Prostate gland (tissue), 2 donors: ENCODE measurements around the gene KRTDAP. TPM values are rescaled to one million over a fixed set of nuclear protein-coding genes. Genes with fewer than 3 reads are reported as not detected.

Experiments used
- DNase-seq: peaks from one replicate; pipeline ENCODE4 v3.0.0-alpha.2; 2019; ENCODE audit warnings: low spot score
- H3K27ac ChIP-seq, 2 donors: fragments of 200-600 bp; sonication (generic); 2 replicates each; pipeline ENCODE4 v1.5.1; 2017 to 2019
- H3K27me3 ChIP-seq: fragments of 200-600 bp; sonication (generic); replicated peaks from 2 replicates; pipeline ENCODE4 v1.5.1; 2019; ENCODE audit not compliant: insufficient read depth
- H3K36me3 ChIP-seq, 2 donors: fragments of 200-600 bp; sonication (generic); 1 replicate in 1 of 2; 2 replicates in 1 of 2; pipeline versions ENCODE4 v1.5.1 to v1.8.1; 2017 to 2019
- H3K4me1 ChIP-seq: fragments of 200-600 bp; sonication (generic); replicated peaks from 2 replicates; pipeline ENCODE4 v1.5.1; 2019
- H3K4me3 ChIP-seq, 2 donors: fragments of 200-600 bp; sonication (generic); 2 replicates each; pipeline ENCODE4 v1.5.1; 2017 to 2019
- H3K9me3 ChIP-seq: fragments of 200-600 bp; sonication (generic); 2 replicates; pipeline ENCODE4 v1.5.1; 2017
- POLR2A ChIP-seq: fragments of 450-650 bp; IDR thresholded peaks from one replicate; pipeline ENCODE4 v1.6.1; 2016; ENCODE audit warnings: antibody characterized with exemption, mild to moderate bottlenecking
- POLR2AphosphoS5 ChIP-seq: sonication (generic); formaldehyde crosslinking; IDR thresholded peaks from one replicate; pipeline ENCODE4 v1.6.1; 2017; ENCODE audit warnings: antibody characterized with exemption
- WGBS: methylation state at CpG from one replicate; pipeline ENCODE4 v1.1.5; 2018; 5-methylcytosine and 5-hydroxymethylcytosine counted together
- intact Hi-C: fragments of 100-400 bp; cut with DNase I; formaldehyde crosslinking; loops from one replicate; pipeline ENCODE4 v1.14.2; 2022
- total RNA-seq, 2 donors: library from RNA; depleted of rRNA; stranded (reverse); fragments of >200 nt; gene quantifications; one replicate each; pipeline ENCODE4 v1.1.0, GENCODE V29; 2016
- TF ChIP-seq, protein P1 (sequence below), 4 experiments: fragments of 200-600 bp in 2 of 4; fragments of 450-650 bp in 2 of 4; sonication (generic) in 2 of 4; IDR thresholded peaks; 1 replicate in 3 of 4; 2 replicates in 1 of 4; pipeline ENCODE4 v1.5.1; 2016 to 2019; ENCODE audit warnings: antibody characterized with exemption in 4 of 4, mild to moderate bottlenecking in 2 of 4, moderate library complexity in 2 of 4

The KRTDAP gene
- 10 to 100 TPM in 1 of 2 donors, 1 to 10 TPM in 1; 3.6 to 58.6 TPM for total RNA-seq

- WGBS = 73% methylated on average over 9 of the region's 9 CpGs
- no peak for DNase-seq
- Histone ChIP-seq H3K27ac (no peak within 1 kb of the TSS), H3K36me3 (no peaks in the 10 kb centered on the region), H3K27me3 (no peaks in the 10 kb centered on the region), H3K4me3 (no peak within 1 kb of the TSS), H3K9me3 (no peaks in the 10 kb centered on the region), H3K4me1 (no peaks in the 10 kb centered on the region)
- TF ChIP-seq POLR2A = no peak
- TF ChIP-seq, protein P1, sequence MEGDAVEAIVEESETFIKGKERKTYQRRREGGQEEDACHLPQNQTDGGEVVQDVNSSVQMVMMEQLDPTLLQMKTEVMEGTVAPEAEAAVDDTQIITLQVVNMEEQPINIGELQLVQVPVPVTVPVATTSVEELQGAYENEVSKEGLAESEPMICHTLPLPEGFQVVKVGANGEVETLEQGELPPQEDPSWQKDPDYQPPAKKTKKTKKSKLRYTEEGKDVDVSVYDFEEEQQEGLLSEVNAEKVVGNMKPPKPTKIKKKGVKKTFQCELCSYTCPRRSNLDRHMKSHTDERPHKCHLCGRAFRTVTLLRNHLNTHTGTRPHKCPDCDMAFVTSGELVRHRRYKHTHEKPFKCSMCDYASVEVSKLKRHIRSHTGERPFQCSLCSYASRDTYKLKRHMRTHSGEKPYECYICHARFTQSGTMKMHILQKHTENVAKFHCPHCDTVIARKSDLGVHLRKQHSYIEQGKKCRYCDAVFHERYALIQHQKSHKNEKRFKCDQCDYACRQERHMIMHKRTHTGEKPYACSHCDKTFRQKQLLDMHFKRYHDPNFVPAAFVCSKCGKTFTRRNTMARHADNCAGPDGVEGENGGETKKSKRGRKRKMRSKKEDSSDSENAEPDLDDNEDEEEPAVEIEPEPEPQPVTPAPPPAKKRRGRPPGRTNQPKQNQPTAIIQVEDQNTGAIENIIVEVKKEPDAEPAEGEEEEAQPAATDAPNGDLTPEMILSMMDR (IDR thresholded peaks at IDR 0.05) = no peak
- TF ChIP-seq POLR2AphosphoS5 = no peak
- intact Hi-C loops = loop anchor here (10.0 kb wide), 1 partner anchor 216 kb away; no protein-coding TSS in a partner anchor
These were observed at the start of gene KRTDAP for GRCh38 chr19:35490364-35490763. Gene KRTDAP, minus strand, starts transcription at chr19:35490464. Its CDS starts 22 bp downstream, at chr19:35490442.

- whole genome bisulfite sequencing = 91% methylated on average over 12 of the region's 12 CpGs
- TF ChIP-seq, protein P1 (IDR thresholded peaks at IDR 0.05) = no peak
- TF ChIP-seq POLR2A (no peak), POLR2AphosphoS5 (no peak)
- no peaks in the 10 kb centered on the region for H3K27me3 ChIP-seq
- H3K9me3 ChIP-seq = no peaks in the 10 kb centered on the region
- H3K4me1 ChIP-seq = no peaks in the 10 kb centered on the region
- intact Hi-C loops = no loop called here
- no peaks in the 10 kb centered on the region for H3K36me3 ChIP-seq
- DNase-seq = no peak
- H3K4me3 ChIP-seq = no peak overlapping the region
- no peak overlapping the region for H3K27ac ChIP-seq
These were observed 49.6 kb upstream of the KRTDAP start for GRCh38 chr19:35539850-35540249.

GRCh38 chr19:35539314-35539713 lies 49.0 kb upstream of the KRTDAP start:
- no peaks in the 10 kb centered on the region for H3K9me3 ChIP-seq
- no peak overlapping the region for H3K4me3 ChIP-seq
- TF ChIP-seq POLR2A (no peak), POLR2AphosphoS5 (no peak)
- TF ChIP-seq, protein P1 (IDR thresholded peaks at IDR 0.05) = no peak
- H3K27me3 ChIP-seq = no peaks in the 10 kb centered on the region
- H3K4me1 ChIP-seq = no peaks in the 10 kb centered on the region
- intact Hi-C loops = no loop called here
- WGBS = 63% methylated on average over 6 of the region's 6 CpGs
- no peak for DNase-seq
- H3K36me3 ChIP-seq = no peaks in the 10 kb centered on the region
- H3K27ac ChIP-seq = no peak overlapping the region

- Histone ChIP-seq H3K9me3 (no peaks in the 10 kb centered on the region), H3K4me1 (no peaks in the 10 kb centered on the region), H3K4me3 (no peak overlapping the region), H3K36me3 (no peaks in the 10 kb centered on the region), H3K27me3 (no peaks in the 10 kb centered on the region), H3K27ac (no peak overlapping the region)
- intact Hi-C loops = no loop called here
- WGBS = 63% methylated on average over 10 of the region's 10 CpGs
- TF ChIP-seq POLR2A (no peak), POLR2AphosphoS5 (no peak)
- TF ChIP-seq, protein P1 (IDR thresholded peaks at IDR 0.05) = no peak
- DNase-seq = no peak
These were observed 44.7 kb upstream of the KRTDAP start for GRCh38 chr19:35534803-35535480.

DNA sequence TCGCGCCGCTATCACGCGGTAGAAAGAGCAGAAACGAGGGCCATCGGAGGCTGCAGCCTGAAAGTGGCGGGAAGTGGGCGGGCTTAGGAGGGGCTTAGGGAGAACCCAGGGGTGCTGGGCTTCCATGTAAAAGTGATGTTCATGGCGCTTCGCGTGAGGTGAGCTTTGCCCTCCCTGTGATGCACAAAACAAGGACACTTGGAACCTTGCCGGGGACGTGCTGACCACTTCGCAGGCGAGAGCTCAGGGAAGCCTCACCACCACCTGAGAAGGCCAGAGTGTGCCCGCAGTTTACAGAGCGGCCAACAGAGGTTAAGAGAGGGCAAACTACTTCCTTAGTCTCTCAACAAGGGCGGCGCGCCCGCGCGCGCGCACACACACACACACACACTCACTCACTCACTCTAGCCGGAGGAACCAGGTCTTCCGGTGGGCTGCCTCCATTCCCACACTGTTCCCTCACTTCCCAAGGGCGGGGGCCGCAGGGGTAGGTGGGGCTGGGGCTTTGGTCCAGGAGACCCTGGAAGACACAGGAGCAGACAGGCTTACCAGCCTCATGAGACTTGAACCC lies 43.6 kb upstream of the KRTDAP start:
- no peak for DNase-seq
- no peak overlapping the region for H3K27ac ChIP-seq
- H3K9me3 ChIP-seq = no peaks in the 10 kb centered on the region
- intact Hi-C loops = no loop called here
- no peak overlapping the region for H3K4me3 ChIP-seq
- H3K4me1 ChIP-seq = no peaks in the 10 kb centered on the region
- TF ChIP-seq, protein P1 (IDR thresholded peaks at IDR 0.05) = no peak
- no peak for TF ChIP-seq POLR2AphosphoS5
- no peaks in the 10 kb centered on the region for H3K36me3 ChIP-seq
- 4% methylated on average over 28 of the region's 30 CpGs for WGBS
- H3K27me3 ChIP-seq = no peaks in the 10 kb centered on the region
